GM21786 (cell line): ENCODE measurements around the gene SUSD2.
A peak's percentile ranks its signal among the peaks of the same experiment; 100 is the strongest.

Experiments
- ATAC-seq: cut with Tn5 transposase; IDR thresholded peaks from one replicate; pipeline ENCODE4 v1.9.1; 2021; ENCODE audit not compliant: unreplicated experiment

Gene SUSD2

GRCh38 chr22:24148266-24149197 lies 32.8 kb upstream of the SUSD2 start:
- ATAC-seq, result no peak

- ATAC-seq, result no peak
Measured at GRCh38 chr22:24149198-24149590, 32.1 kb upstream of the SUSD2 start.

- ATAC-seq, result no peak
Measured at GRCh38 chr22:24153353-24153752, 27.9 kb upstream of the SUSD2 start.

GRCh38 chr22:24153959-24154358 lies 27.3 kb upstream of the SUSD2 start:
- no peak for ATAC-seq

- ATAC-seq, result no peak
Measured at GRCh38 chr22:24154826-24155225, 26.5 kb upstream of the SUSD2 start.

- no peak for ATAC-seq
Measured at GRCh38 chr22:24155627-24156140, 25.6 kb upstream of the SUSD2 start.

- ATAC-seq, result no peak
Measured at GRCh38 chr22:24156141-24156912, 25.0 kb upstream of the SUSD2 start.

- peak; percentile 71 for ATAC-seq
Measured at GRCh38 chr22:24156913-24157821, 24.1 kb upstream of the SUSD2 start.

- no peak for ATAC-seq
Measured at GRCh38 chr22:24157822-24158135, 23.5 kb upstream of the SUSD2 start.

GRCh38 chr22:24159650-24160049 lies 21.6 kb upstream of the SUSD2 start:
- no peak for ATAC-seq

GRCh38 chr22:24160546-24160945 lies 20.7 kb upstream of the SUSD2 start:
- no peak for ATAC-seq

GRCh38 chr22:24161485-24161884 lies 19.8 kb upstream of the SUSD2 start:
- no peak for ATAC-seq

GRCh38 chr22:24161909-24162308 lies 19.4 kb upstream of the SUSD2 start:
- no peak for ATAC-seq

- ATAC-seq, result no peak
Measured at GRCh38 chr22:24162436-24162835, 18.9 kb upstream of the SUSD2 start.

- ATAC-seq, result no peak
Measured at GRCh38 chr22:24164243-24164642, 17.0 kb upstream of the SUSD2 start.

- no peak for ATAC-seq
Measured at GRCh38 chr22:24164940-24165339, 16.3 kb upstream of the SUSD2 start.

GRCh38 chr22:24165673-24166072 lies 15.6 kb upstream of the SUSD2 start:
- no peak for ATAC-seq

- ATAC-seq, result no peak
Measured at GRCh38 chr22:24166811-24167210, 14.5 kb upstream of the SUSD2 start.

GRCh38 chr22:24169439-24170058 lies 11.7 kb upstream of the SUSD2 start:
- no peak for ATAC-seq

- ATAC-seq, result no peak
Measured at GRCh38 chr22:24170188-24170587, 11.1 kb upstream of the SUSD2 start.

GRCh38 chr22:24170632-24171031 lies 10.7 kb upstream of the SUSD2 start:
- ATAC-seq, result no peak
